Fibroblast of lung (primary cell): ENCODE measurements around the gene LRP1. TPM values are rescaled to one million over a fixed set of nuclear protein-coding genes. Genes with fewer than 3 reads are reported as not detected.

ENCODE experiments used
- DNase-seq, 2 donors: peaks; one replicate each; pipeline versions ENCODE4 v3.0.0 to v3.0.0-alpha.2; 2010; ENCODE audit warnings: low read depth in 2 of 2
- H2AFZ ChIP-seq: 2 replicates; pipeline ENCODE4 v1.5.1; 2012; ENCODE audit warnings: low read length, control low read depth, inconsistent platforms
- H3K27ac ChIP-seq: 2 replicates; pipeline ENCODE4 v1.5.1; 2011; ENCODE audit warnings: low read length, control low read depth; ENCODE audit not compliant: insufficient read depth
- H3K27me3 ChIP-seq: 2 replicates; pipeline ENCODE4 v1.5.1; 2011; ENCODE audit warnings: mild to moderate bottlenecking, low read length; ENCODE audit not compliant: control insufficient read depth, insufficient read depth
- H3K36me3 ChIP-seq: 2 replicates; pipeline ENCODE4 v1.5.1; 2011; ENCODE audit warnings: low read length; ENCODE audit not compliant: control insufficient read depth, insufficient read depth
- H3K4me1 ChIP-seq: 2 replicates; pipeline ENCODE4 v1.5.1; 2011; ENCODE audit warnings: low read length; ENCODE audit not compliant: control insufficient read depth, insufficient read depth; ENCODE audit errors: extremely low read depth
- H3K4me2 ChIP-seq: 2 replicates; pipeline ENCODE4 v1.5.1; 2011; ENCODE audit warnings: low read length, control low read depth; ENCODE audit not compliant: insufficient read depth; ENCODE audit errors: extremely low read depth
- H3K4me3 ChIP-seq, 4 experiments: fragments of 200-600 bp in 1 of 4; sonication (generic) in 1 of 4; replicated peaks in 1 of 4; 2 replicates each; pipeline ENCODE4 v1.5.1; 2011 to 2016; ENCODE audit warnings: low read length in 4 of 4, low read depth in 3 of 4, mild to moderate bottlenecking in 3 of 4, control low read depth in 2 of 4, inconsistent platforms in 1 of 4, mixed read lengths in 1 of 4; ENCODE audit not compliant: insufficient read depth in 1 of 4; ENCODE audit errors: control extremely low read depth in 1 of 4
- H3K79me2 ChIP-seq: 2 replicates; pipeline ENCODE4 v1.5.1; 2012; ENCODE audit warnings: mild to moderate bottlenecking, low read length, inconsistent platforms; ENCODE audit not compliant: control insufficient read depth, insufficient read depth
- H3K9ac ChIP-seq: 2 replicates; pipeline ENCODE4 v1.5.1; 2011; ENCODE audit warnings: mild to moderate bottlenecking, low read length, control low read depth; ENCODE audit not compliant: insufficient read depth
- H3K9me3 ChIP-seq: 2 replicates; pipeline ENCODE4 v1.5.1; 2012; ENCODE audit warnings: low read depth, low read length; ENCODE audit not compliant: control insufficient read depth, insufficient read depth
- H4K20me1 ChIP-seq: 2 replicates; pipeline ENCODE4 v1.5.1; 2011; ENCODE audit warnings: low read length; ENCODE audit not compliant: control insufficient read depth, insufficient read depth; ENCODE audit errors: extremely low read depth
- EZH2 ChIP-seq: IDR thresholded peaks from 2 replicates; pipeline ENCODE4 v1.5.1; 2012; ENCODE audit warnings: low read length, control low read depth, mild to moderate bottlenecking; ENCODE audit errors: missing control alignments
- polyA plus RNA-seq, 2 donors: library from polyadenylated mRNA; depleted of rRNA in 1 of 2; stranded (reverse) in 1 of 2; unstranded in 1 of 2; fragments of >200 nt; gene quantifications; 2 replicates each; pipeline ENCODE4 v1.2.1, GENCODE V29; 2011 to 2012; ENCODE audit warnings: missing spikeins in 1 of 2
- total RNA-seq: library from RNA; depleted of rRNA; stranded (reverse); fragments of >200 nt; gene quantifications from 2 replicates; pipeline ENCODE4 v1.2.1, GENCODE V29; 2014
- TF ChIP-seq, protein P1 (sequence below), 2 donors: IDR thresholded peaks in 1 of 2; conservative IDR thresholded peaks in 1 of 2; 1 replicate in 1 of 2; 2 replicates in 1 of 2; pipeline ENCODE4 v1.5.1; 2011 to 2012; ENCODE audit warnings: low read length in 2 of 2, control low read depth in 1 of 2, inconsistent platforms in 1 of 2, low read depth in 1 of 2, mild to moderate bottlenecking in 1 of 2

Gene LRP1
- total and polyA plus RNA-seq, 2 donors (not counting 1 experiment from before 2014, with no cell fraction given) = 92.2 to 464 TPM

DNA sequence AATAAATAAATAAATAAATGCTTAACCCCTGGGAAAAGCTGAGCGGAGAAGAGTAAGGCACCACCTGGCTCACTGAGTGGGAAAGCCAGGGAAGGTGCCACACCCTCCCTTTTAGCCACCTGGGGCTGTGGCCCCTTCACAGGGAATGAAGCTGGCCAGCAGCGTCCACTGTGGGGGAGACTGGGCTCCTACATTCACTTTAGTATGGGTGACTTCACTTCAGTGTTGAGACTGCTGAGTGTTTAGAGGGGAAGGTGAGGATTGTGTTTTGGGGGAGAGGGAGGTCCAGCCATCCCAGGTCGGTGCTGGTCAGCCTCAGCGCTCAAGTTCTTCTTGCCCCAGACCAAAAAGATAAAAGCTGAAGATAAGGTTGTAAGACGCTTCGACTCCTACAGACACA is 37.8 kb upstream of the LRP1 start:
- peaks cover 47% of the 10 kb centered on the region for H3K79me2 ChIP-seq
- H3K9me3 ChIP-seq = no peaks in the 10 kb centered on the region
- peak overlapping the region; percentile 44 for H3K9ac ChIP-seq
- H2AFZ ChIP-seq = no peak overlapping the region
- H3K27ac ChIP-seq = peak overlapping the region; percentile 17
- no peaks in the 10 kb centered on the region for H3K27me3 ChIP-seq
- peaks cover 35% of the 10 kb centered on the region for H3K4me1 ChIP-seq
- peaks cover 25% of the 10 kb centered on the region for H3K36me3 ChIP-seq
- TF ChIP-seq EZH2 = no peak
- TF ChIP-seq, protein P1, sequence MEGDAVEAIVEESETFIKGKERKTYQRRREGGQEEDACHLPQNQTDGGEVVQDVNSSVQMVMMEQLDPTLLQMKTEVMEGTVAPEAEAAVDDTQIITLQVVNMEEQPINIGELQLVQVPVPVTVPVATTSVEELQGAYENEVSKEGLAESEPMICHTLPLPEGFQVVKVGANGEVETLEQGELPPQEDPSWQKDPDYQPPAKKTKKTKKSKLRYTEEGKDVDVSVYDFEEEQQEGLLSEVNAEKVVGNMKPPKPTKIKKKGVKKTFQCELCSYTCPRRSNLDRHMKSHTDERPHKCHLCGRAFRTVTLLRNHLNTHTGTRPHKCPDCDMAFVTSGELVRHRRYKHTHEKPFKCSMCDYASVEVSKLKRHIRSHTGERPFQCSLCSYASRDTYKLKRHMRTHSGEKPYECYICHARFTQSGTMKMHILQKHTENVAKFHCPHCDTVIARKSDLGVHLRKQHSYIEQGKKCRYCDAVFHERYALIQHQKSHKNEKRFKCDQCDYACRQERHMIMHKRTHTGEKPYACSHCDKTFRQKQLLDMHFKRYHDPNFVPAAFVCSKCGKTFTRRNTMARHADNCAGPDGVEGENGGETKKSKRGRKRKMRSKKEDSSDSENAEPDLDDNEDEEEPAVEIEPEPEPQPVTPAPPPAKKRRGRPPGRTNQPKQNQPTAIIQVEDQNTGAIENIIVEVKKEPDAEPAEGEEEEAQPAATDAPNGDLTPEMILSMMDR (conservative IDR thresholded peaks at IDR 0.05 in 1 of 2, IDR thresholded peaks at IDR 0.05 in 1 of 2; ENCODE audit: low read depth in 1 of 2, low read length in 2 of 2) = no peak
- H3K4me2 ChIP-seq = peak overlapping the region; percentile 100
- H3K4me3 ChIP-seq = peak overlapping the region; percentile 73 to 95 (median 83)
- no peaks in the 10 kb centered on the region for H4K20me1 ChIP-seq
- DNase-seq = no peak

DNA sequence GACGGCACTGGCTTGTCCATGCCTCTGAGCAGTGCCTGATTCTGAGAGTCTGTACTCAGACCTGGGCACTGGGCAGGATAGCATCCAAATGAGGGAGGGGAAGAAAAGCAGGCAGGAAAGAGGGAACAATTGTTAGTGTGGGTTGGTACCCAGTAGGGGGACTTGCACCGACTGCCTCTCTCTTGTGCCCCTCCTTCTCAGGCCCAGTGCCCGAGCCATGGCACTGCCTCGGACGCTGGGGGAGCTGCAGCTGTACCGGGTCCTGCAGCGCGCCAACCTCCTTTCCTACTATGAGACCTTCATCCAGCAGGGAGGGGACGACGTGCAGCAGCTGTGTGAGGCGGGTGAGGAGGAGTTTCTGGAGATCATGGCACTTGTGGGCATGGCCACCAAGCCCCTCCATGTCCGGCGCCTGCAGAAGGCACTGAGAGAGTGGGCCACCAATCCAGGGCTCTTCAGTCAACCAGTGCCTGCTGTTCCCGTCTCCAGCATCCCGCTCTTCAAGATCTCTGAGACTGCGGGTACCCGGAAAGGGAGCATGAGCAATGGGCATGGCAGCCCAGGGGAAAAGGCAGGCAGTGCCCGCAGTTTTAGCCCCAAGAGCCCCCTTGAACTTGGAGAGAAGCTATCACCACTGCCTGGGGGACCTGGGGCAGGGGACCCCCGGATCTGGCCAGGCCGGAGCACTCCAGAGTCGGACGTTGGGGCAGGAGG is 37.2 kb upstream of the LRP1 start:
- Histone ChIP-seq H3K4me3 (peak overlapping the region; percentile 73 to 95 (median 83)), H3K9ac (peak overlapping the region; percentile 44), H3K4me2 (peak overlapping the region; percentile 100), H2AFZ (no peak overlapping the region), H4K20me1 (no peaks in the 10 kb centered on the region), H3K27ac (peak overlapping the region; percentile 17), H3K79me2 (peaks cover 47% of the 10 kb centered on the region), H3K4me1 (peaks cover 29% of the 10 kb centered on the region), H3K9me3 (no peaks in the 10 kb centered on the region), H3K27me3 (no peaks in the 10 kb centered on the region), H3K36me3 (peaks cover 29% of the 10 kb centered on the region)
- DNase-seq = peak in 1 of 2 donors; percentile 22
- no peak for TF ChIP-seq EZH2
- TF ChIP-seq, protein P1 (conservative IDR thresholded peaks at IDR 0.05 in 1 of 2, IDR thresholded peaks at IDR 0.05 in 1 of 2; ENCODE audit: low read depth in 1 of 2, low read length in 2 of 2) = peak in 1 of 2 donors; percentile 28

DNA sequence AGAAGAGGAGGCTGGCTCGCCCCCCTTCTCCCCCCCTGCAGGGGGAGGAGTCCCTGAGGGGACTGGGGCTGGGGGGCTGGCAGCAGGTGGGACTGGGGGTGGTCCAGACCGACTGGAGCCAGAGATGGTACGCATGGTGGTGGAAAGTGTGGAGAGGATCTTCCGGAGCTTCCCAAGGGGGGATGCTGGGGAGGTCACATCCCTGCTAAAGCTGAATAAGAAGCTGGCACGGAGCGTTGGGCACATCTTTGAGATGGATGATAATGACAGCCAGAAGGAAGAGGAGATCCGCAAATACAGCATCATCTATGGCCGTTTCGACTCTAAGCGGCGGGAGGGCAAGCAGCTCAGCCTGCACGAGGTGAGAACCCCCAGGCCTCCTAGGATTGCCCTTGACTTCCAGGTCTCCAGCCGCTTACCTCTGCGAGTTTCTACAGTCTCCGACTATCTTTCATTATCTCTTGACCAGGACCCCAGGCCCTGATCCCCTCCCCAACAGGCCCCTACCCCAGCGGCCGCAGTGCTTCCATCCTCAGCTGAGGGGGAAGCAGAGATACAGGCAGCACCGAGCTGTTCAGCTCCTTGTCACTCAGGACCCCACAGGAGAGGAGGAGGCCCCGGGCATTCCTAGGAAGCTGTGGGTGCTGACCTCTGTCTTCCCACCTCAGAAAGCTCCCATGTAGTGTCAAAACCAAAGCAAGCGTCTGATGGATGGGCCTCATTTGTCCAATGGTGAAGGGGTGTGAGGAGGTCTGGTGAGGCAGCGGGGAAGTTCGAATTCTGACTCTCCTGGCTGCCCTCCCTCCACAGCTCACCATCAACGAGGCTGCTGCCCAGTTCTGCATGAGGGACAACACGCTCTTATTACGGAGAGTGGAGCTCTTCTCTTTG is 36.4 kb upstream of the LRP1 start:
- H4K20me1 ChIP-seq = no peaks in the 10 kb centered on the region
- peak overlapping the region; percentile 100 for H3K4me2 ChIP-seq
- H3K9ac ChIP-seq = no peak overlapping the region

More for the DNA sequence above, 36.4 kb upstream of the LRP1 start:
- Histone ChIP-seq H3K9me3 (no peaks in the 10 kb centered on the region), H3K4me1 (peaks cover 26% of the 10 kb centered on the region), H3K27ac (no peak overlapping the region), H3K27me3 (no peaks in the 10 kb centered on the region), H3K79me2 (peaks cover 47% of the 10 kb centered on the region), H3K36me3 (peaks cover 37% of the 10 kb centered on the region), H3K4me3 (peak overlapping the region in 3 of 4 experiments; percentile 73 to 95 (median 93)), H2AFZ (no peak overlapping the region)
- no peak for DNase-seq
- TF ChIP-seq, protein P1 (conservative IDR thresholded peaks at IDR 0.05 in 1 of 2, IDR thresholded peaks at IDR 0.05 in 1 of 2; ENCODE audit: low read depth in 1 of 2, low read length in 2 of 2) = no peak
- TF ChIP-seq EZH2 = no peak
